HEK293 (cell line): ENCODE data around the gene CFAP46.
A peak's percentile ranks its signal among the peaks of the same experiment; 100 is the strongest.

Source experiments
- CTCF ChIA-PET: fragments of 350-600 bp; formaldehyde crosslinking; extraction: SDS; loops from one replicate; lab custom pipeline; 2021; ENCODE audit warnings: antibody characterized with exemption; lab: Yijun Ruan, JAX
- POLR2A ChIA-PET: fragments of 300-600 bp; formaldehyde crosslinking; extraction: SDS; loops from one replicate; lab custom pipeline; 2020; ENCODE audit warnings: antibody characterized with exemption, inconsistent platforms; lab: Yijun Ruan, JAX
- H3K27ac ChIP-seq: fragments of 200-500 bp; sonication (Bioruptor generic); 2 replicates; pipeline ENCODE4 v1.5.1; 2014; ENCODE audit warnings: low read depth, low read length, control low read depth, inconsistent platforms; ENCODE audit errors: extremely low read depth
- H3K36me3 ChIP-seq, 2 experiments: fragments of 200-500 bp in 1 of 2; sonication (Bioruptor generic) in 1 of 2; 1 replicate in 1 of 2; 2 replicates in 1 of 2; pipeline ENCODE4 v1.5.1; 2014 to 2017; ENCODE audit warnings: inconsistent platforms in 2 of 2, low read length in 2 of 2; ENCODE audit not compliant: control insufficient read depth in 2 of 2, insufficient read depth in 1 of 2
- H3K4me1 ChIP-seq: fragments of 200-500 bp; sonication (Bioruptor generic); 2 replicates; pipeline ENCODE4 v1.5.1; 2014; ENCODE audit warnings: mild to moderate bottlenecking, low read length, inconsistent platforms; ENCODE audit not compliant: control insufficient read depth, insufficient read depth
- H3K4me3 ChIP-seq: 2 replicates; pipeline ENCODE4 v1.5.1; 2011; ENCODE audit warnings: low read depth, mild to moderate bottlenecking, control low read depth, low read length, moderate library complexity
- H3K9me3 ChIP-seq: fragments of 200-500 bp; sonication (Bioruptor generic); 2 replicates; pipeline ENCODE4 v1.5.1; 2014; ENCODE audit warnings: low read depth, low read length, inconsistent platforms; ENCODE audit not compliant: control insufficient read depth, insufficient read depth
- EGR2 ChIP-seq: fragments of 450-650 bp; formaldehyde crosslinking; IDR thresholded peaks from 2 replicates; pipeline ENCODE4 v1.5.1; 2016; ENCODE audit warnings: low read depth, missing biosample characterization, missing genetic modification characterization
- GLIS1 ChIP-seq: fragments of 450-650 bp; formaldehyde crosslinking; IDR thresholded peaks from 2 replicates; pipeline ENCODE4 v1.5.1; 2016; ENCODE audit warnings: missing biosample characterization, missing genetic modification characterization
- MYNN ChIP-seq: fragments of 450-650 bp; formaldehyde crosslinking; IDR thresholded peaks from 2 replicates; pipeline ENCODE4 v1.5.1; 2016; ENCODE audit warnings: missing biosample characterization, missing genetic modification characterization, borderline replicate concordance
- SETDB1 ChIP-seq: IDR thresholded peaks from one replicate; pipeline ENCODE4 v1.6.1; 2017; ENCODE audit warnings: mild to moderate bottlenecking, low read length, moderate library complexity, mixed read lengths; ENCODE audit not compliant: insufficient read length
- TCF7L2 ChIP-seq: IDR thresholded peaks from 2 replicates; pipeline ENCODE4 v1.6.1; 2011; ENCODE audit warnings: low read depth, mild to moderate bottlenecking, inconsistent platforms, low read length, moderate library complexity, borderline replicate concordance
- ZBTB1 ChIP-seq: fragments of 450-650 bp; formaldehyde crosslinking; IDR thresholded peaks from 2 replicates; pipeline ENCODE4 v1.5.1; 2016; ENCODE audit warnings: missing biosample characterization, missing genetic modification characterization
- ZFHX2 ChIP-seq: fragments of 450-650 bp; formaldehyde crosslinking; conservative IDR thresholded peaks from 2 replicates; pipeline ENCODE4 v1.5.1; 2016; ENCODE audit warnings: missing biosample characterization, missing genetic modification characterization
- ZIC2 ChIP-seq: fragments of 450-650 bp; formaldehyde crosslinking; IDR thresholded peaks from 2 replicates; pipeline ENCODE4 v1.5.1; 2016; ENCODE audit warnings: missing biosample characterization, missing genetic modification characterization
- ZNF132 ChIP-seq: fragments of 450-650 bp; formaldehyde crosslinking; IDR thresholded peaks from 2 replicates; pipeline ENCODE4 v1.5.1; 2017; ENCODE audit warnings: missing biosample characterization, missing genetic modification characterization, borderline replicate concordance
- ZNF211 ChIP-seq: fragments of 450-650 bp; formaldehyde crosslinking; IDR thresholded peaks from 2 replicates; pipeline ENCODE4 v1.5.1; 2016; ENCODE audit warnings: low read depth, missing biosample characterization, missing genetic modification characterization
- ZNF214 ChIP-seq: fragments of 450-650 bp; formaldehyde crosslinking; IDR thresholded peaks from 2 replicates; pipeline ENCODE4 v1.5.1; 2017; ENCODE audit warnings: missing biosample characterization, mild to moderate bottlenecking, missing genetic modification characterization, borderline replicate concordance
- ZNF292 ChIP-seq: fragments of 450-650 bp; formaldehyde crosslinking; IDR thresholded peaks from 2 replicates; pipeline ENCODE4 v1.5.1; 2016; ENCODE audit warnings: low read depth, missing biosample characterization, missing genetic modification characterization, borderline replicate concordance
- ZNF302 ChIP-seq: fragments of 450-650 bp; formaldehyde crosslinking; IDR thresholded peaks from 2 replicates; pipeline ENCODE4 v1.5.1; 2016; ENCODE audit warnings: missing biosample characterization, missing genetic modification characterization, low read depth
- ZNF311 ChIP-seq: fragments of 450-650 bp; formaldehyde crosslinking; IDR thresholded peaks from 2 replicates; pipeline ENCODE4 v1.5.1; 2017; ENCODE audit warnings: missing biosample characterization, missing genetic modification characterization, borderline replicate concordance
- ZNF404 ChIP-seq: fragments of 450-650 bp; formaldehyde crosslinking; IDR thresholded peaks from 2 replicates; pipeline ENCODE4 v1.5.1; 2017; ENCODE audit warnings: missing biosample characterization, missing genetic modification characterization
- ZNF423 ChIP-seq: fragments of 450-650 bp; formaldehyde crosslinking; IDR thresholded peaks from 2 replicates; pipeline ENCODE4 v1.5.1; 2016; ENCODE audit warnings: missing biosample characterization, missing genetic modification characterization
- ZNF514 ChIP-seq: fragments of 450-650 bp; formaldehyde crosslinking; IDR thresholded peaks from 2 replicates; pipeline ENCODE4 v1.5.1; 2016; ENCODE audit warnings: missing biosample characterization, missing genetic modification characterization
- ZNF530 ChIP-seq: fragments of 450-650 bp; formaldehyde crosslinking; IDR thresholded peaks from 2 replicates; pipeline ENCODE4 v1.5.1; 2016; ENCODE audit warnings: low read depth, missing biosample characterization, missing genetic modification characterization
- ZNF549 ChIP-seq: fragments of 450-650 bp; IDR thresholded peaks from 2 replicates; pipeline ENCODE4 v1.5.1; 2018; ENCODE audit warnings: missing biosample characterization, missing genetic modification characterization, mild to moderate bottlenecking, inconsistent platforms, moderate library complexity
- ZNF623 ChIP-seq: fragments of 450-650 bp; formaldehyde crosslinking; IDR thresholded peaks from 2 replicates; pipeline ENCODE4 v1.5.1; 2016; ENCODE audit warnings: missing biosample characterization, missing genetic modification characterization
- ZNF654 ChIP-seq: fragments of 450-650 bp; formaldehyde crosslinking; IDR thresholded peaks from 2 replicates; pipeline ENCODE4 v1.5.1; 2016; ENCODE audit warnings: low read depth, missing biosample characterization, missing genetic modification characterization
- ZNF670 ChIP-seq: fragments of 450-650 bp; formaldehyde crosslinking; IDR thresholded peaks from 2 replicates; pipeline ENCODE4 v1.5.1; 2016; ENCODE audit warnings: missing biosample characterization, missing genetic modification characterization, low read depth
- ZNF701 ChIP-seq: fragments of 450-650 bp; formaldehyde crosslinking; IDR thresholded peaks from 2 replicates; pipeline ENCODE4 v1.5.1; 2016; ENCODE audit warnings: missing biosample characterization, missing genetic modification characterization
- TF ChIP-seq, protein P1 (sequence below): fragments of 450-650 bp; formaldehyde crosslinking; IDR thresholded peaks from 2 replicates; pipeline ENCODE4 v1.5.1; 2016; ENCODE audit warnings: missing biosample characterization, missing genetic modification characterization
- TF ChIP-seq, protein P2 (sequence below): fragments of 450-650 bp; formaldehyde crosslinking; IDR thresholded peaks from 2 replicates; pipeline ENCODE4 v1.5.1; 2016; ENCODE audit warnings: missing biosample characterization, missing genetic modification characterization
- TF ChIP-seq, protein P3 (sequence below): fragments of 450-650 bp; formaldehyde crosslinking; optimal IDR thresholded peaks from 2 replicates; pipeline ENCODE3; 2016; ENCODE audit warnings: missing biosample characterization, mild to moderate bottlenecking, missing genetic modification characterization
- TF ChIP-seq, protein P4 (sequence below): fragments of 450-650 bp; formaldehyde crosslinking; IDR thresholded peaks from 2 replicates; pipeline ENCODE4 v1.5.1; 2017; ENCODE audit warnings: missing biosample characterization, missing genetic modification characterization

CFAP46 gene

DNA sequence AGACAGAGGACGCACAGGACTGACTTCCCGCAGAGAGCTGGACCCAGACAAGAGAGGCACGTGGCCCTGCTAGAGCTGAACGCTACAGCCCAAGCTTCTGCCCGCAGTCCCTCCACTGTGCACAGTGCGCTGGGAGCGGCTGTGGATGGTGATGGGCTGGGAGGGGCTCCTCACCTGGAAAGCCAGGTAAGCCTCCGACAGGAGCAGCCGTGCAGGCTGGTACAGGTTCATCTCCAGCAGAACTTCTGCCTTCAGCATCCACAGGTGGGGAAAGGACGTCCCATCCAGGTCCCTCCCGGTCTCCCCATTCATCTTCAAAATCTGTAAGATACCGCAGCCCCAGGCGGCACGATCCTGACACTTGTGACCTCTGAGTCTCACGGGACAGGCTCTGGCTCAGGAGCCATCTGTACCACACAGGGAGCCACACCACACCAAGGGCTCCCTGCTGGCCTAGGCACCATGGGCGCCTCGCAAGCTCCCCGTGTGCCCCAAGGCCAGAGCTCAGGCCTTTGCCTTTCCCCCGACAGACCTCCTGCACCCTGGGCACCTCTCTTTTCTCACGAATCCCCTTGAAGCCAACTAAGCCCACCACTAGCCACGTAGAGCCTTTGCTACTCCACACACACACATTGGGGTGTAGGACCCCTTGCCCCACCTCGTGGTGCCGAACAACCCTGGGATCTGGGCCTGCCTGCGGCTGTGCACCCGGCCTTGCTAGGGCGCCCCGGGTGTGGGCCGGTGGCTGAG lies 76.3 kb downstream of the CFAP46 start (continued):
- TF ChIP-seq ZNF654 (tag by site-specific recombination) (no peak), ZNF530 (tag by site-specific recombination) (no peak), ZNF211 (tag by site-specific recombination) (no peak), ZNF670 (tag by site-specific recombination) (no peak)
- TF ChIP-seq, protein P1, sequence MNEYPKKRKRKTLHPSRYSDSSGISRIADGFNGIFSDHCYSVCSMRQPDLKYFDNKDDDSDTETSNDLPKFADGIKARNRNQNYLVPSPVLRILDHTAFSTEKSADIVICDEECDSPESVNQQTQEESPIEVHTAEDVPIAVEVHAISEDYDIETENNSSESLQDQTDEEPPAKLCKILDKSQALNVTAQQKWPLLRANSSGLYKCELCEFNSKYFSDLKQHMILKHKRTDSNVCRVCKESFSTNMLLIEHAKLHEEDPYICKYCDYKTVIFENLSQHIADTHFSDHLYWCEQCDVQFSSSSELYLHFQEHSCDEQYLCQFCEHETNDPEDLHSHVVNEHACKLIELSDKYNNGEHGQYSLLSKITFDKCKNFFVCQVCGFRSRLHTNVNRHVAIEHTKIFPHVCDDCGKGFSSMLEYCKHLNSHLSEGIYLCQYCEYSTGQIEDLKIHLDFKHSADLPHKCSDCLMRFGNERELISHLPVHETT (tag by site-specific recombination): no peak

DNA sequence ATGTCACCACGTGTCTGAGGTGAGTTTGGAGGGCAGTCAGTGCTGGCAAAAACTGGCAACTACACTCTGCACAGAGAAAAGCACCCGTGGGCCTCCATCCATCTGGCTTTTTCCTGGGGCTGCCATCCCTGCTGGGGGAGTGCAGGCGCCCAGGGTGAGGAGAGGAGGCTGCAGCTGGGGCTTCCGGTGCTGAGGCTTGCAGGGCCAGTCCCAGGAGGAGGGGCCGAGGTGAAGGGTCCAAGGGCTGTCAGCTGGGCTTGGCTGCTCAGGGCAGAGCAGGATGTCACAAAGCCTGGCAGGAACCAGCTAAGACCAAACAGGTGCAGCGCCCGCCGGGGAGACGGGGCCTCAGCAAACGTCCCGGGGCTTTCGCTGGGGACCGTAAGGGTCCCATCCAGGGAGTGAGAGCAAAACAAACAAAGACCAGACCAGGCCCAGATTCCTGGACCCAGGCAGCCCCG lies 77.2 kb downstream of the CFAP46 start:
- no peak overlapping the region for H3K4me3 ChIP-seq
- TF ChIP-seq ZNF311 (tag by site-specific recombination) (no peak), ZNF514 (tag by site-specific recombination) (no peak), ZNF670 (tag by site-specific recombination) (no peak), ZNF302 (no peak), MYNN (no peak), ZNF701 (tag by site-specific recombination) (no peak), ZBTB1 (no peak), SETDB1 (no peak), ZNF292 (no peak), ZNF423 (tag by site-specific recombination) (no peak)
- TF ChIP-seq, protein P2, sequence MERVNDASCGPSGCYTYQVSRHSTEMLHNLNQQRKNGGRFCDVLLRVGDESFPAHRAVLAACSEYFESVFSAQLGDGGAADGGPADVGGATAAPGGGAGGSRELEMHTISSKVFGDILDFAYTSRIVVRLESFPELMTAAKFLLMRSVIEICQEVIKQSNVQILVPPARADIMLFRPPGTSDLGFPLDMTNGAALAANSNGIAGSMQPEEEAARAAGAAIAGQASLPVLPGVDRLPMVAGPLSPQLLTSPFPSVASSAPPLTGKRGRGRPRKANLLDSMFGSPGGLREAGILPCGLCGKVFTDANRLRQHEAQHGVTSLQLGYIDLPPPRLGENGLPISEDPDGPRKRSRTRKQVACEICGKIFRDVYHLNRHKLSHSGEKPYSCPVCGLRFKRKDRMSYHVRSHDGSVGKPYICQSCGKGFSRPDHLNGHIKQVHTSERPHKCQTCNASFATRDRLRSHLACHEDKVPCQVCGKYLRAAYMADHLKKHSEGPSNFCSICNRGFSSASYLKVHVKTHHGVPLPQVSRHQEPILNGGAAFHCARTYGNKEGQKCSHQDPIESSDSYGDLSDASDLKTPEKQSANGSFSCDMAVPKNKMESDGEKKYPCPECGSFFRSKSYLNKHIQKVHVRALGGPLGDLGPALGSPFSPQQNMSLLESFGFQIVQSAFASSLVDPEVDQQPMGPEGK (tag by site-specific recombination): no peak
- TF ChIP-seq, protein P3, sequence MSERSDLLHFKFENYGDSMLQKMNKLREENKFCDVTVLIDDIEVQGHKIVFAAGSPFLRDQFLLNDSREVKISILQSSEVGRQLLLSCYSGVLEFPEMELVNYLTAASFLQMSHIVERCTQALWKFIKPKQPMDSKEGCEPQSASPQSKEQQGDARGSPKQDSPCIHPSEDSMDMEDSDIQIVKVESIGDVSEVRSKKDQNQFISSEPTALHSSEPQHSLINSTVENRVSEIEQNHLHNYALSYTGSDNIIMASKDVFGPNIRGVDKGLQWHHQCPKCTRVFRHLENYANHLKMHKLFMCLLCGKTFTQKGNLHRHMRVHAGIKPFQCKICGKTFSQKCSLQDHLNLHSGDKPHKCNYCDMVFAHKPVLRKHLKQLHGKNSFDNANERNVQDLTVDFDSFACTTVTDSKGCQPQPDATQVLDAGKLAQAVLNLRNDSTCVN (tag by site-specific recombination): no peak
- ChIA-PET CTCF (no interaction called here), POLR2A (no interaction called here)
- no peaks in the 10 kb centered on the region for H3K36me3 ChIP-seq
- no peaks in the 10 kb centered on the region for H3K4me1 ChIP-seq
- H3K9me3 ChIP-seq: no peaks in the 10 kb centered on the region
- no peak overlapping the region for H3K27ac ChIP-seq

DNA sequence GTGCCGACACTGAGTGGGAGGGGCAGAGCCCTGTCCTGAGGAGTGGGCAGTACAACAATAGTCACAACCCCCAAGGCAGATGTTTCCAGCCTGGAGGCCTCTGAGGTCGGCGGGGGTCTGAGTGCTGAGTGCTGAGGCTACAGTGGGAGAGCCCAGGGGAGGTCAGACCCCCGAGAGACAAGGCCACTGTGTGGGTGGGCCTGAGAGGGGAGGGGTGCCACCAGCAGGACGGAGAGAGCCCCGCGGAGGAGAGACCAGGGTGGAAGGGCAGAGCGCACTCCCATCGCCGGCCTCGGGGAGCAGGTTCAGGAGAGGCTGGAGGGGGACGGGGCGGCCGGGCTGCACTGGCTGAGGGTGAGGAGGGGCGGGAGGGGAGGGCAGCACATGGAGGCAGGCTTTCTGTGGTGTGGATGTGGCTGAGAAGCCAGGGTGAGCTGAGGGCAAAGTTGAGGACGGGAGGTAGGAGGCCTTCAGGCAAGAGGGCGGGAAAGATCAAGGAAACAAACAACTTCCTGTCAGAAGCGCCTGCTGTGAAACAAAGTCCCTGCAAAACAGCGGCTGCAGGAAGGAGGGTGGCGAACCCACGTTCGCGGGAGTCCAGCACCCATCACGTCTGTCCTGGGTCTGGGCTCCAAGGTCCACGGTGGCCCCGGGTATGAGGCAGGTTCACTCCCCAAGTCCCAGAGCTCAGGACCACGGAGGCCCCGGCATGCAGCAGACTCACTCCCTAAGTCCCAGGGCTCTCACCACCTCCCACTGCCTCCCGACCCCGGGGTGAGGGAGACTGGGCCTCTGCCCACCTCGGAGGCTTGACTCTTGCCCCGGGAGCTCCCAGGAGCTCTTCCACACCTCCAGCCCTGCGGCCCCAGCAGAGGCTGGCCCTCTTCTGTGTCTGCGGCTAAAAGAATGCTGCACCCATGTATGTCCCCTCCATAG lies 79.6 kb downstream of the CFAP46 start:
- no peak for TF ChIP-seq ZNF623
- TF ChIP-seq ZNF404 (tag by site-specific recombination): no peak
- TF ChIP-seq EGR2 (tag by site-specific recombination): peak; percentile 24; the same call in 1 of the 2 replicates
- no peak for TF ChIP-seq ZNF132
- peak; percentile 87 for TF ChIP-seq GLIS1 (tag by site-specific recombination)
- TF ChIP-seq ZNF214 (tag by site-specific recombination): no peak
- TF ChIP-seq ZNF549 (tag by site-specific recombination): no peak
- TF ChIP-seq, protein P4, sequence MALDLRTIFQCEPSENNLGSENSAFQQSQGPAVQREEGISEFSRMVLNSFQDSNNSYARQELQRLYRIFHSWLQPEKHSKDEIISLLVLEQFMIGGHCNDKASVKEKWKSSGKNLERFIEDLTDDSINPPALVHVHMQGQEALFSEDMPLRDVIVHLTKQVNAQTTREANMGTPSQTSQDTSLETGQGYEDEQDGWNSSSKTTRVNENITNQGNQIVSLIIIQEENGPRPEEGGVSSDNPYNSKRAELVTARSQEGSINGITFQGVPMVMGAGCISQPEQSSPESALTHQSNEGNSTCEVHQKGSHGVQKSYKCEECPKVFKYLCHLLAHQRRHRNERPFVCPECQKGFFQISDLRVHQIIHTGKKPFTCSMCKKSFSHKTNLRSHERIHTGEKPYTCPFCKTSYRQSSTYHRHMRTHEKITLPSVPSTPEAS (tag by site-specific recombination): no peak
- 0 out of 2 replicates have a peak, but pooled peaks have one; percentile 6 for TF ChIP-seq ZIC2
- TF ChIP-seq ZFHX2 (tag by site-specific recombination): peak; percentile 52
- TF ChIP-seq TCF7L2: 0 out of 2 replicates have a peak, but pooled peaks have one; percentile 15
- Histone ChIP-seq H3K4me3 (no peak overlapping the region), H3K4me1 (no peaks in the 10 kb centered on the region), H3K36me3 (no peaks in the 10 kb centered on the region), H3K27ac (no peak overlapping the region), H3K9me3 (no peaks in the 10 kb centered on the region)
- POLR2A ChIA-PET: no interaction called here
- CTCF ChIA-PET: interaction anchor here (1.1 kb wide), 1 partner anchor 14 kb away, joined by 4 read pairs; no protein-coding TSS in a partner anchor
